ENCODE data around the gene FAM217B. TPM values are rescaled to one million over a fixed set of nuclear protein-coding genes. Genes with fewer than 3 reads are reported as not detected.
A peak's percentile ranks its signal among the peaks of the same experiment; 100 is the strongest.

The FAM217B gene
- total RNA-seq, 1 experiment from 2014 or later: 7.2 TPM

GRCh38 chr20:59994697-59995122 is 54.5 kb downstream of the FAM217B start:
- 0 out of 2 replicates have a peak overlapping the region, but pooled peaks have one; percentile 23 for H2AFZ ChIP-seq (ENCODE audit: low read length)
- H3K9ac ChIP-seq (ENCODE audit: low read length): peak overlapping the region; percentile 26; the same call in 1 of the 2 replicates
- H3K9me2 ChIP-seq (replicated peaks; ENCODE audit: low read length): no peaks in the 10 kb centered on the region
- H3K4me2 ChIP-seq (ENCODE audit: low read length): peak overlapping the region; percentile 47
- H3K4me1 ChIP-seq (ENCODE audit: insufficient read depth, low read length): peaks cover 31% of the 10 kb centered on the region
- intact Hi-C loops (cut with micrococcal nuclease): no loop called here
- ATAC-seq (peak; percentile 68), DNase-seq (peak; percentile 92)
- ChIA-PET POLR2A (ENCODE audit: unreplicated experiment) (no interaction called here), CTCF (interaction anchor here (0.8 kb wide), 1 partner anchor 55 kb away, joined by 3 read pairs; no protein-coding TSS in a partner anchor)
- H3K27me3 ChIP-seq (ENCODE audit: low read length): no peaks in the 10 kb centered on the region
- H3K79me2 ChIP-seq (ENCODE audit: low read length): no peaks in the 10 kb centered on the region
- H4K20me1 ChIP-seq (ENCODE audit: low read length): no peaks in the 10 kb centered on the region
- no peak for TF ChIP-seq CTCF (conservative IDR thresholded peaks at IDR 0.05; ENCODE audit: low read depth, low read length)
- no peak for TF ChIP-seq EZH2 (IDR thresholded peaks at IDR 0.05; ENCODE audit: low read length, unreplicated experiment)
- TF ChIP-seq EZH2phosphoT487 (IDR thresholded peaks at IDR 0.05; ENCODE audit: borderline replicate concordance, low read length): no peak
- H3K36me3 ChIP-seq (ENCODE audit: low read depth, low read length): no peaks in the 10 kb centered on the region
- H3F3A ChIP-seq (ENCODE audit: low read length, unreplicated experiment): no peaks in the 10 kb centered on the region
- no peak overlapping the region for H3K4me3 ChIP-seq (ENCODE audit: low read length)
- no TSS peak for BruUV-seq (replicated peaks)
- no peaks in the 10 kb centered on the region for H3K9me3 ChIP-seq (ENCODE audit: low read length)
- H3K27ac ChIP-seq (ENCODE audit: low read length): peak overlapping the region; percentile 66

DNA sequence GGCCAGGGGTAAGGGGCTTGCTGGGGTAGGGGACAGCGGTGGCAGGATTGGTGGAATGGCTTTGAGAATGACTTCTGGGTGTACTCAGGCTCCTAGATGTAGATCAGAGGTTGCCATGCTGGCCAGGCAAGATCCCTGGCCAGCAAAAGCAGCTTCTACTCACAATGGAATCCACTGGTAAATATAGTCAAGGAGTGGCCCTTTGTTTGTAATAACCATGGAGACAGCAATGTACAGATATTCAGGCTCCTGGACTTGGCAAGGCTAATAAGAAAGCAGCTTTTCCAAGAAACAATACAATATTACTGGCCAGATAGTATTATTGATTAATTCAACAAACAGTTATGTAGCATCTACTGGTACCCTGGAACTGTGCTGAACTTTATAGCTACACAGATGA is 55.9 kb downstream of the FAM217B start:
- peaks cover 41% of the 10 kb centered on the region for H3K4me1 ChIP-seq (ENCODE audit: insufficient read depth, low read length)
- 0 out of 2 replicates have a peak overlapping the region, but pooled peaks have one; percentile 23 for H3K4me2 ChIP-seq (ENCODE audit: low read length)
- H3K9me2 ChIP-seq (replicated peaks; ENCODE audit: low read length): no peaks in the 10 kb centered on the region
- no TSS peak for BruUV-seq (replicated peaks)
- H3K36me3 ChIP-seq (ENCODE audit: low read depth, low read length): no peaks in the 10 kb centered on the region
- CTCF ChIA-PET: no interaction called here
- POLR2A ChIA-PET (ENCODE audit: unreplicated experiment): no interaction called here
- H4K20me1 ChIP-seq (ENCODE audit: low read length): no peaks in the 10 kb centered on the region
- H3F3A ChIP-seq (ENCODE audit: low read length, unreplicated experiment): no peaks in the 10 kb centered on the region
- intact Hi-C loops (cut with micrococcal nuclease): no loop called here
- H3K9me3 ChIP-seq (ENCODE audit: low read length): no peaks in the 10 kb centered on the region
- no peak overlapping the region for H3K4me3 ChIP-seq (ENCODE audit: low read length)
- no peaks in the 10 kb centered on the region for H3K27me3 ChIP-seq (ENCODE audit: low read length)
- no peaks in the 10 kb centered on the region for H3K79me2 ChIP-seq (ENCODE audit: low read length)
- H2AFZ ChIP-seq (ENCODE audit: low read length): no peak overlapping the region
- no peak overlapping the region; the same call in 1 of the 2 replicates for H3K9ac ChIP-seq (ENCODE audit: low read length)
- DNase-seq: peak; percentile 35
- H3K27ac ChIP-seq (ENCODE audit: low read length): 0 out of 2 replicates have a peak overlapping the region, but pooled peaks have one; percentile 66
- peak; percentile 30; the same call in 1 of the 2 replicates for ATAC-seq
- TF ChIP-seq EZH2phosphoT487 (IDR thresholded peaks at IDR 0.05; ENCODE audit: borderline replicate concordance, low read length) (no peak), EZH2 (IDR thresholded peaks at IDR 0.05; ENCODE audit: low read length, unreplicated experiment) (no peak), CTCF (conservative IDR thresholded peaks at IDR 0.05; ENCODE audit: low read depth, low read length) (no peak)

- Histone ChIP-seq H2AFZ (ENCODE audit: low read length) (no peak overlapping the region), H3F3A (ENCODE audit: low read length, unreplicated experiment) (no peaks in the 10 kb centered on the region), H4K20me1 (ENCODE audit: low read length) (no peaks in the 10 kb centered on the region), H3K4me1 (ENCODE audit: insufficient read depth, low read length) (peaks cover 34% of the 10 kb centered on the region), H3K4me2 (ENCODE audit: low read length) (no peak overlapping the region), H3K9me3 (ENCODE audit: low read length) (no peaks in the 10 kb centered on the region), H3K79me2 (ENCODE audit: low read length) (no peaks in the 10 kb centered on the region), H3K9me2 (replicated peaks; ENCODE audit: low read length) (no peaks in the 10 kb centered on the region), H3K4me3 (ENCODE audit: low read length) (no peak overlapping the region), H3K27ac (ENCODE audit: low read length) (no peak overlapping the region), H3K27me3 (ENCODE audit: low read length) (no peaks in the 10 kb centered on the region), H3K36me3 (ENCODE audit: low read depth, low read length) (no peaks in the 10 kb centered on the region), H3K9ac (ENCODE audit: low read length) (no peak overlapping the region)
- BruUV-seq (replicated peaks): no TSS peak
- no peak for TF ChIP-seq EZH2 (IDR thresholded peaks at IDR 0.05; ENCODE audit: low read length, unreplicated experiment)
- no peak for TF ChIP-seq CTCF (conservative IDR thresholded peaks at IDR 0.05; ENCODE audit: low read depth, low read length)
- TF ChIP-seq EZH2phosphoT487 (IDR thresholded peaks at IDR 0.05; ENCODE audit: borderline replicate concordance, low read length): no peak
- DNase-seq (no peak), ATAC-seq (no peak)
- POLR2A ChIA-PET (ENCODE audit: unreplicated experiment): no interaction called here
- intact Hi-C loops (cut with micrococcal nuclease): no loop called here
- CTCF ChIA-PET: no interaction called here
These were observed 57.7 kb downstream of the FAM217B start for GRCh38 chr20:59997896-59998295.

All from PC-3 (cell line).